ENCODE measurements around the gene CD93.

Gene CD93

DNA sequence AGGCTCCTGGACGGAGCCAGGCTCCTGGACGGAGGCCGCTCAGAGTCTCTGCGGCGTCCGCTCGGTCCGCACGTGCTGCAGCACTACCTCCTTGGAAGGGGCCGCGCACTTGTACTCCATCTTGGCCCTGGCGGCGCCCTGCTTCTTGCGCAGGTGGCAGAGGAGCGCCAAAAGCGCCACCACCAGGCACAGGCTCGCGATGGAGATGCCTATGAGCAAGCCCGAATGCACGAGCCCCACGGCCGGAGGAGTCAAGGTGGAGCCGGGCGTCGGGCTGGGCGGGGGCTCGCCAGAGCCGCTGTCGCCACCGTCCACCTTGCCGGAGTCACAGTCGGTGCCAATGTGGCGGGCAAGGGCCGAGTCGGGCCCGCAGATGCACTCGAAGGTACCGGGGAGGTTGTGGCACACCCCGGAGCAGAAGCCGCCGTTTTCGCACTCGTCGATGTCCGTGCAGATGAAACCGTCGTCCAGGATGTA, 38.3 kb downstream of the CD93 start:
- DNase-seq (ENCODE audit: extremely low spot score): no peak
- CTCF ChIA-PET: no interaction called here
- POLR2A ChIA-PET: no interaction called here
- TF ChIP-seq SP1 (IDR thresholded peaks at IDR 0.05) (no peak), HDGF (IDR thresholded peaks at IDR 0.05; ENCODE audit: borderline replicate concordance) (no peak), ELF4 (IDR thresholded peaks at IDR 0.05) (no peak), FOXA1 (IDR thresholded peaks at IDR 0.05) (no peak), L3MBTL2 (conservative IDR thresholded peaks at IDR 0.05) (no peak), FOXM1 (IDR thresholded peaks at IDR 0.05; ENCODE audit: borderline replicate concordance) (no peak), ARNT (IDR thresholded peaks at IDR 0.05) (no peak), ZNF384 (IDR thresholded peaks at IDR 0.05) (no peak), CTBP1 (IDR thresholded peaks at IDR 0.05; ENCODE audit: borderline replicate concordance) (no peak), NFRKB (IDR thresholded peaks at IDR 0.05) (no peak), SUZ12 (IDR thresholded peaks at IDR 0.05) (no peak), TARDBP (IDR thresholded peaks at IDR 0.05) (no peak), LEF1 (IDR thresholded peaks at IDR 0.05; ENCODE audit: borderline replicate concordance) (no peak), FOXK2 (IDR thresholded peaks at IDR 0.05) (no peak), PKNOX1 (IDR thresholded peaks at IDR 0.05) (no peak), BHLHE40 (IDR thresholded peaks at IDR 0.05; ENCODE audit: borderline replicate concordance) (no peak)

DNA sequence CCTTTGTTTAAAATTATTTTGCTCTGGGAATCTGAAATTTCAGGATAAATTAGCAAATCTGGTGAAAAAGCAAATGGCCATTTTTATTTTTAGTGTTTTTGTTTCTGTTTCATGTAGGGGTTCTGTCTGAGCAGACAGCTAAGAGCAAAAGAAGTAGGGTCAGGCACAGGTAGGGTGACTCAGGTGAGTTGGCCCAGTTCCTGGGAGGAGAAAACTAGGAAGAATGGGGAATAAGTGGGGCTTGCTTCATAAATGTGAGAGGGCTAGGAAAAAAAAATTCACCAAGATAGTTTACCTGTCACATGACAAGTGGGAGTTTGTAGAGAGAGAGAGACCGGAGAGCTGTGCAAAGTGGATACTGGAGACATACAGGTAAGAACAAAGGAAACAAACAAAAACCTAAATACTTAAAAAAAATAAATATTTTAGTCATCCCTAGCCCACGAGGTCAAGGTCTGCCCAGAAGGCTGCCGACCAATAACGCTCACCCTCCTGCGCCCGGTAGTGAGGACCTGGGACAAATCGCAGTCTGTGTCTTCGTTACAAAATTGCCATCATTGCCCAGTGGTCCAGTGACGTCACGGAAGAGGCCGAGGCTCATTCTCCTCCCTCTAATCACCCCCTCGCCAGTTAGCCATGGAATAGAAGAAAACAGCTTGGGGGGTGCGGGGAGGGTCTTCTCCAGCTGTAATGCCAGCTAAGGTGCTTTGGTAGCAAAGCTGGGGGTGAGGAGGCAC, 39.0 kb downstream of the CD93 start:
- no peak for DNase-seq (ENCODE audit: extremely low spot score)

GRCh38 chr20:23046431-23046830, 39.7 kb downstream of the CD93 start:
- CTCF ChIA-PET: interaction anchor here (1.0 to 1.1 kb wide), 2 partner anchors 72 to 294 kb away, joined by 3 read pairs; no protein-coding TSS in a partner anchor

More for the DNA sequence above, 39.0 kb downstream of the CD93 start:
- ChIA-PET POLR2A (no interaction called here), CTCF (interaction anchor here (1.0 to 1.1 kb wide), 2 partner anchors 72 to 293 kb away, joined by 3 read pairs; no protein-coding TSS in a partner anchor)
- TF ChIP-seq LEF1 (IDR thresholded peaks at IDR 0.05; ENCODE audit: borderline replicate concordance) (no peak), HDGF (IDR thresholded peaks at IDR 0.05; ENCODE audit: borderline replicate concordance) (no peak), SP1 (IDR thresholded peaks at IDR 0.05) (no peak), FOXK2 (IDR thresholded peaks at IDR 0.05) (no peak), NFRKB (IDR thresholded peaks at IDR 0.05) (no peak), FOXA1 (IDR thresholded peaks at IDR 0.05) (no peak), ZNF384 (IDR thresholded peaks at IDR 0.05) (no peak), BHLHE40 (IDR thresholded peaks at IDR 0.05; ENCODE audit: borderline replicate concordance) (no peak), L3MBTL2 (conservative IDR thresholded peaks at IDR 0.05) (no peak), ARNT (IDR thresholded peaks at IDR 0.05) (no peak), SUZ12 (IDR thresholded peaks at IDR 0.05) (no peak), CTBP1 (IDR thresholded peaks at IDR 0.05; ENCODE audit: borderline replicate concordance) (no peak), FOXM1 (IDR thresholded peaks at IDR 0.05; ENCODE audit: borderline replicate concordance) (no peak), PKNOX1 (IDR thresholded peaks at IDR 0.05) (no peak), ELF4 (IDR thresholded peaks at IDR 0.05) (no peak), TARDBP (IDR thresholded peaks at IDR 0.05) (no peak)

GRCh38 chr20:23043376-23043775, 42.7 kb downstream of the CD93 start:
- TF ChIP-seq BHLHE40 (IDR thresholded peaks at IDR 0.05; ENCODE audit: borderline replicate concordance): no peak
- POLR2A ChIA-PET: no interaction called here
- CTCF ChIA-PET: interaction anchor here (0.6 kb wide), 1 partner anchor 192 kb away, joined by 3 read pairs; no protein-coding TSS in a partner anchor
- DNase-seq (ENCODE audit: extremely low spot score): no peak

More at GRCh38 chr20:23046431-23046830, 39.7 kb downstream of the CD93 start:
- no peak for DNase-seq (ENCODE audit: extremely low spot score)
- POLR2A ChIA-PET: no interaction called here
- no peak for TF ChIP-seq ARNT (IDR thresholded peaks at IDR 0.05)
- no peak for TF ChIP-seq FOXM1 (IDR thresholded peaks at IDR 0.05; ENCODE audit: borderline replicate concordance)
- TF ChIP-seq NFRKB (IDR thresholded peaks at IDR 0.05): no peak
- TF ChIP-seq CTBP1 (IDR thresholded peaks at IDR 0.05; ENCODE audit: borderline replicate concordance): no peak
- no peak for TF ChIP-seq FOXA1 (IDR thresholded peaks at IDR 0.05)
- TF ChIP-seq HDGF (IDR thresholded peaks at IDR 0.05; ENCODE audit: borderline replicate concordance): no peak
- no peak for TF ChIP-seq LEF1 (IDR thresholded peaks at IDR 0.05; ENCODE audit: borderline replicate concordance)
- no peak for TF ChIP-seq BHLHE40 (IDR thresholded peaks at IDR 0.05; ENCODE audit: borderline replicate concordance)
- TF ChIP-seq ZNF384 (IDR thresholded peaks at IDR 0.05): no peak
- no peak for TF ChIP-seq PKNOX1 (IDR thresholded peaks at IDR 0.05)
- TF ChIP-seq ELF4 (IDR thresholded peaks at IDR 0.05): no peak
- TF ChIP-seq TARDBP (IDR thresholded peaks at IDR 0.05): no peak
- TF ChIP-seq L3MBTL2 (conservative IDR thresholded peaks at IDR 0.05): no peak
- no peak for TF ChIP-seq FOXK2 (IDR thresholded peaks at IDR 0.05)
- no peak for TF ChIP-seq SP1 (IDR thresholded peaks at IDR 0.05)
- TF ChIP-seq SUZ12 (IDR thresholded peaks at IDR 0.05): no peak

- ChIA-PET CTCF (no interaction called here), POLR2A (interaction anchor here (1.2 kb wide), 1 partner anchor 9 kb away, joined by 4 read pairs; no protein-coding TSS in a partner anchor)
- TF ChIP-seq PKNOX1 (IDR thresholded peaks at IDR 0.05) (no peak), L3MBTL2 (conservative IDR thresholded peaks at IDR 0.05) (no peak), ELF4 (IDR thresholded peaks at IDR 0.05) (no peak), SP1 (IDR thresholded peaks at IDR 0.05) (no peak), CTBP1 (IDR thresholded peaks at IDR 0.05; ENCODE audit: borderline replicate concordance) (no peak), ARNT (IDR thresholded peaks at IDR 0.05) (no peak), ZNF384 (IDR thresholded peaks at IDR 0.05) (no peak), LEF1 (IDR thresholded peaks at IDR 0.05; ENCODE audit: borderline replicate concordance) (no peak), TARDBP (IDR thresholded peaks at IDR 0.05) (no peak), BHLHE40 (IDR thresholded peaks at IDR 0.05; ENCODE audit: borderline replicate concordance) (no peak), FOXA1 (IDR thresholded peaks at IDR 0.05) (no peak), NFRKB (IDR thresholded peaks at IDR 0.05) (no peak), HDGF (IDR thresholded peaks at IDR 0.05; ENCODE audit: borderline replicate concordance) (no peak), FOXK2 (IDR thresholded peaks at IDR 0.05) (no peak), FOXM1 (IDR thresholded peaks at IDR 0.05; ENCODE audit: borderline replicate concordance) (no peak), SUZ12 (IDR thresholded peaks at IDR 0.05) (no peak)
- DNase-seq (ENCODE audit: extremely low spot score): no peak
Measured at GRCh38 chr20:23042270-23042669, 43.9 kb downstream of the CD93 start.

All from HEK293T (cell line).